NCI-H2196 treated with DMSO at 0.1 percent for 48 hours (cell line): ENCODE data around the gene EVPLL.
"Not testable (repeated sequence)": the region's sequence is repeated elsewhere in the genome, so short reads cannot be mapped to it uniquely, and the experiment has no call there.

ENCODE experiments used
- DNase-seq: peaks from one replicate; lab custom pipeline; 2025; ENCODE audit not compliant: unreplicated experiment; lab: John Stamatoyannopoulos, UW

EVPLL gene

GRCh38 chr17:18377437-18378204 lies at the start of gene EVPLL:
Gene EVPLL (plus strand): TSS chr17:18377778. CDS start chr17:18380938, 3,160 bp downstream.
- no peak for DNase-seq

DNA sequence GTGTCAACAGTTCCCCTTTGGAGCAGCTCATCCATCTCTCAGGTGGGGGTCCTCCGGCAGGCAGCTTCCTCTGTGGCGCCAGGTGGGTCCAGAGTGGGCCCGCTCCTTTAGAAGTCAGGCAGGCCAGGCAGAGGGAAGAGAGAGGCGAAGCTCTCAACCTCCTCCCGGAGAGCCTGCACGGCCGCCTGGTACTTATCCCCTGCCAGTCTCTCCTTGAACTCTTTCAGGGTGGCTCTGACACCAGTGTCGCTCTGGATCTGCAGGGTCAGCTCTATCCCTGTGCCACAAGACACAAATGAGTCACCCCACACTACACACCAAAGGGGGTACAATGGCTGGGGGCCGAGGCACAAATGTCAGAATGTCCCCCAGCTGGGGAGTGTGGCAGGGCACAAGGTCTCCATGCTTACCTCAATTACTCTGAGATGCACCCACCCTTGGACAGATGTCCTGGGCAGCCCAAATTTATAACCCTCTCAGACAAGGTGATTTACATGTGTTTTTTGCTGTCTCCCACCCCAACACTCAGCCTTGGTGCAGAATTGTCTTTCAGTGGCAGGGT lies 48.9 kb upstream of the EVPLL start:
- DNase-seq, result no peak

- DNase-seq, result no peak
Observed at GRCh38 chr17:18331879-18332278, 45.7 kb upstream of the EVPLL start.

DNA sequence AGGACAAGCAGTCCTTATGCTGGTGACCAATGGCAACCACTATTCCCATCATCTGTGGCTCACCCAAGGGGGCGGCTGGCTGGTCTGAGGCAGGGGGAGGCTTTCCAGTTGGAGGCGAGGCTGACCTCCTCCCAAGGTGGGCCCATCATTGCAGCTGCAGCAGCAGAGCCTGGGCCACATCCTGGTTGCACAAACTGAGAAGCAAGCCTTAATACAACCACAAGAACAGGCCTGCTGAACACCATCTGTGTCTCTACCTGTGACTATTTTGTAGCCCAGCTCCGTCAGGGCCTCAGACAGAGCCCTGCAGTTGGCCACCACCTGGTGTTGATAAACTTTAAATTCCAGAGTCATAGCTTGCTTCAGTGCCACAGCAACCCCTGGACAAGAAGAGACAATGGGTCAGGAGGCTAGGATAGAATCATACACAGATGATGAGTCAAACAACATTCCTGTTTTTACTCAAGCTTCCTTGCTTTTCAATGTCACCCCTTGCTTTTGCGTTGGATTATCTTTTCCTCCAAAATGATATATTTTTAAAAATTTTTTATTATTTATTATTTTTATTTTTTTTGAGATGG lies 44.6 kb upstream of the EVPLL start:
- DNase-seq, result no peak

DNA sequence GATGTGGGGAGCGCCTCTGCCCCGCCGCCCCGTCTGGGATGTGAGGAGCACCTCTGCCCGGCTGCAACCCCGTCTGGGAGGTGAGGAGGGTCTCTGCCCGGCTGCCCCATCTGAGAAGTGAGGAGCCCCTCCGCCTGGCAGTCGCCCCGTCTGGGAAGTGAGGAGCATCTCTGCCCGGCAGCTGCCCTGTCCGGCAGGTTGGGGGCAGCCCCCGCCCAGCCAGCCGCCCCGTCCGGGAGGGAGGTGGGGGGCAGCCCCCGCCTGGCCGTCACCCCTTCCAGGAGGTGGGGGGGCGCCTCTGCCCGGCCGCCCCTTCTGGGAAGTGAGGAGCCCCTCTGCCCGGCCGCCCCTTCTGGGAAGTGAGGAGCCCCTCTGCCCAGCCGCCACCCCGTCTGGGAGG lies 39.4 kb upstream of the EVPLL start:
- DNase-seq, result not testable (repeated sequence)

- DNase-seq, result no peak
Observed at GRCh38 chr17:18339933-18340332, 37.6 kb upstream of the EVPLL start.

- DNase-seq, result no peak
Observed at GRCh38 chr17:18344021-18344420, 33.6 kb upstream of the EVPLL start.

GRCh38 chr17:18353541-18353940 lies 24.0 kb upstream of the EVPLL start:
- no peak for DNase-seq

DNA sequence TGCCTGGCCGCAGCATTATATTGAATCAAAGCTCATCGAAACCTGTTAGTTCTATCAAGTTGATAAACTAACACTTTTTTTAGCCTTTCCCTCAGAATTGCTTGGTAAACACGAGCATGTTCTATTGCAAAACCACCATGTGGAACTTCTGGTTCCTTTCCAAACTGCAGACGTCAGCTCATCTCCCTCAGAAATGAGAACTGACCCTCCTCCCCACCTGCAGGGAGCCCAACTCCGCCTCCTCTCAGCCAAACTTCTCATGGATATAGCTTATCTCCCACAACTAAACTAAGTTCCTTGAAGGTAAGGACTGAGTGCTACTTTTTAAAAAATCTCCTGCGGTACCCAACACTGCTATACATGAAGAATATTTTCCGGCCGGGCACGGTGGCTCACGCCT lies 21.0 kb upstream of the EVPLL start:
- no peak for DNase-seq

- DNase-seq, result no peak
Observed at GRCh38 chr17:18360518-18360917, 17.1 kb upstream of the EVPLL start.

DNA sequence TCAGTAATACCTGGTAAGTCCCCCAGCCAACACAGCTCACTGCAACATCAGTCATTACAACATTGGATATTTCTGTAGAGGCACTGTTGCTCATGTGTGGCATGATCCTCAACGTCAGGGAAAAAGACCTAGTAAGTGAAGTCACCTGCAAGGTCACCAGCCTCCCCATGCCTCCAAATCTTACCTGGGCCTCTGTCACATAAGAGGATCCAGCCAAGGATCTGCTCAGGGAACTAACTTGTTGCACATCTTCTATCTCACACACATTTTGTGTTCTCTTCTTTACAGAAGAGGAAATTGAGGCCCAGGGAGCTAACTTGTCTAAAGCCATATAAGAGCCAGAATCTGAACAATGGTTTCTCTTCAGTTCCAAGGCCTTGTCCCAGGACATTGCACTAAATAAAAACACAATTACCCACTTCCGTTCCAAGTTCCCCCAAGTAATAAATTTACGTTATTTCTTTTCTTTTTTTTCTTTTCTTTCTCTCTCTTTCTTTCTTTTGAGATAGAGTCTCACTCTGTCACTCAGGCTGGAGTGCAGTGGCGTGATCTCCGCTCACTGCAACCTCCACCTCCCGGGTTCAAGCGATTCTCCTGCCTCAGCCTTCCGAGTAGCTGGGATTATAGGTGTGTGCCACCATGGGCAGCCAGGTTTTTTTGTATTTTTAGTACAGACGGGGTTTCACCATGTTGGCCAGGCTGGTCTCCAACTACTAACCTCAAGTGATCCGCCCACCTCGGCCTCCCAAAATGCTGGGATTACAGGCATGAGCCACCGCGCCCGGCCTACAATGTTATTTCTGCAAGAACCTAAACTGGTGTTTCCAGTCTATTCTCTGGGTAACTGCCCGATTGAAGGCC lies 15.5 kb upstream of the EVPLL start:
- DNase-seq, result no peak

DNA sequence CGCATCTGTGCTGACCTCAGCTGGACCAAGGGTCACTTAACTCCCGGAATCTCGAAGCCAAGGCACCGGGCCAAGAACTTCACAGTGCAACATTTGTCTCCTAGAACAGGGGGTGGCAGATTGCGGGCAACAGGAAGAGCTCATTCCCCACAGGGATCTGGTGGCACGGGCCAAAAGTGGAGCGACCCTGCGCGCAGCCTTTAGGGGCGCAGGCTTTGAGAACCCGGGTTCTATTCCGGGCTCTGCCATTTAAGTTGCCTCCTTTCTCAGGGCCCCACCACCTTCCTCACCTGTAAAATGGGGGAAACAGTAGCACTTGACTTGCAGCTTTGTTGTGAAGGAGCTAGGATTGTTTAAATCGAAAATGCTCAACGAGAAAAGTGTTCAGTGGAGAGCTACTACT lies 14.9 kb upstream of the EVPLL start:
- DNase-seq, result peak; percentile 1

GRCh38 chr17:18363101-18364049 lies 14.2 kb upstream of the EVPLL start, which contains the start of gene SHMT1:
Gene SHMT1 (minus strand): TSS chr17:18363550. CDS start chr17:18355981, 7,569 bp downstream.
- DNase-seq, result peak; percentile 75

DNA sequence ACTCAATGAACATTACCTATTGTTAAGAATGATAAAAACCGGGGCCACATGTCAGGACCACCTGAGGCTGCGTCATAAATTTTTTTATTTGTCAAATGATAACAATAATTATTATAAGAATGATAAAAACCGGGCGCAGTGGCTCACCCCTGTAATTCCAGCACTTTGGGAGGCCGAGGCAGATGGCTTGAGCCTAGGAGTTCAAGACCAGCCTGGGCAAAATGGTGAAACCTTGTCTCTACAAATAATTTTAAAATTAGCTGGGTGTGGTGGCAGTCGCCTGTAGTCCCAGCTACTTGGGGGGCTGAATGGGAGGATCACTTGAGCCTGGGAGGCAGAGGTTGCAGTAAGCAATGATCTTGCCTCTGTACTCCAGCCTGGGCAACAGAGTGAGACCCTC lies 13.4 kb upstream of the EVPLL start:
- DNase-seq, result no peak

DNA sequence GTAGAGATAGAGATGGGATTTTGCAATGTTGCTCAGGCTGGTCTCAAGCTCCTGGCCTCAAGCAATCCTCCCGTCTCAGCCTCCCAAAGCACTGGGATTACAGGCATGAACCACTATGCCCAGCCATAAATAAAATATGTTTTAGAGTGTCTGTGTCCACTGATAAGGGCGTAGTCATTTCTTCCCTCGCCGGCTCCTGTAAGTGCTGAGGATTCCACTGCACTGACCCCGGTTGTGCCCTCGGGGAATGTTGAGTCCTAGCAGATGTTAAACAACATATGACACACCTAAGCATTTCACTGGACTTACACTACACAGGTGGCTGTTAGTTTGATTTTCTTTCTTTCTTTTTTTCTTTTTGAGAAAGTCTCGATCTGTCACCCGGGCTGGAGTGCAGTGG lies 8.6 kb upstream of the EVPLL start:
- no peak for DNase-seq

- no peak for DNase-seq
Observed at GRCh38 chr17:18370761-18371160, 6.8 kb upstream of the EVPLL start.

DNA sequence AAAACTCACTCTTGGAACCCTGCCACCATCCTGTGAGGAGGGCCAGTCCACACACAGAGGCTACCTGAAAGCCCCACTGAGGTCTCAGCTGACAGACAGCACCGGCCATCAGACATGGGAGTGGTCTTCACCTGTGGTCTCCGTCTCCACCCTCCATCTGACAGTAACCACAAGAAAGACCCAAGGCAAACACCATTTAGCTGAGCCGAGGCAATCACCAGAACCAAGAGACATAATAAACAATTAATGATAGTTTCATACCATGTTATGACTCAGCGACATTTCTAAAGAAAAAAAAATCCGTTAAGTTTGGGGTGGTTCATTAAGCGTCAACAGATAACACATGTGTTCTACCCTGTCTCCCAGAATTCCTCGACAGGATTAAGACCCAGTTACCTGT lies 6.1 kb upstream of the EVPLL start:
- DNase-seq, result no peak

DNA sequence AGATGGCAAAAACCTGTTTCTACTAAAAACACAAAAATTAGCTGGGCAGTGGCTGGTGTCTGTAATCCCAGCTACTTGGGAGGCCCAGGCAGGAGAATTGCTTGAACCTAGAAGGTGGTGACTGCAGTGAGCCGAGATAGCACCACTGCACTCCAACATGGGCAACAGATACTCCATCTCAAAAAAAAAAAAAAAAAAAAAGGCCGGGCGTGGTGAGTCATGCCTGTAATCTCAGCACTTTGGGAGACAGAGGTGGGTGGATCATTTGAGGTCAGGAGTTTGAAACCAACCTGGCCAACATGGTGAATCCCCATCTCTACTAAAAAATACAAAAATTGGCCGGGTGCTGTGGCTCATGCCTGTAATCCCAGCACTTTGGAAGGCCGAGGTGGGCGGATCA lies 4.4 kb upstream of the EVPLL start:
- not testable (repeated sequence) for DNase-seq

DNA sequence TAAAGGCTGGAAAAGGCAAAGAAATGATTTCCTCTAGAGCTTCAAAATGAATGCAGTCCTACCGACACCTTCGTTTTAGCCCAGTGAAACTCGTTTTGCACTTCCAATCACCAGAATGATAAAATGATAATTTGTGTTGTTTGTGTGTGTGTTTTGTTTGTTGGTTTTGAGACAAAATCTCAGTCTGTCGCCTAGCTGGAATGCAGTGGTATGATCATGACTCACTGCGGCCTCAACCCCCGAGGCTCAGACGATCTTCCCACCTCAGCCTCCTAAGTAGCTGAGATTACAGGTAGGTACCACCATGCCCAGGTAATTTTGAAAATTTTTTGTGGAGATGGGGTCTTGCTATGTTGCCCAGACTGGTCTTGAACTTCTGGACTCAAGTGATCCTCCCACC lies 3.4 kb upstream of the EVPLL start:
- no peak for DNase-seq

DNA sequence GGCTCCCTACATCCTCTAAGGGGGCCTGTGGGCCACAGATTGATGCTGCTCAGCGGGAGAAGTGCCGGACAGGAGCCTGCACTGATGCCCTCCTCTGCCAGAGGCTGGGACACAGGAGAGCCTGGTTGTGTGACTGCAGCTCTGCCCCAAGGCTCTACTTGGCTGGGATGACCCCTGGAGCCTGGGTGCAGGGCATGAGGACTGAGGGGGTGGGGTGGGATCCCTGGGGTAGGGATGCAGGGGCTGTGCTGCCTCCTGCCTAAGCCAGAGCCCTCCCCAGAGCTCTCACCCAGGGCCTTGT lies 577 bp downstream of the EVPLL start:
- DNase-seq, result no peak

GRCh38 chr17:18378614-18379013 lies 1.0 kb downstream of the EVPLL start:
- not testable (repeated sequence) for DNase-seq
